CD8-positive, alpha-beta memory T cell (primary cell): ENCODE data around the gene PLPPR1. TPM values are rescaled to one million over a fixed set of nuclear protein-coding genes. Genes with fewer than 3 reads are reported as not detected.

ENCODE experiments used
- CTCF ChIA-PET: fragments of 350-600 bp; sonication (Branson Sonifier 250); formaldehyde crosslinking; loops from one replicate; lab custom pipeline; 2021; ENCODE audit warnings: antibody characterized with exemption; lab: Charles Lee
- POLR2A ChIA-PET: fragments of 350-600 bp; sonication (Branson Sonifier 250); formaldehyde crosslinking; loops from one replicate; lab custom pipeline; 2021; ENCODE audit warnings: antibody characterized with exemption; lab: Charles Lee
- DNase-seq, 5 donors: peaks; one replicate each; pipeline versions ENCODE4 v3.0.0 to v3.0.0-alpha.2; 2020 to 2022; ENCODE audit warnings: mixed read lengths in 1 of 5
- H3K27ac ChIP-seq: one replicate; pipeline ENCODE4 v1.7.0; 2013; ENCODE audit warnings: low read depth, mild to moderate bottlenecking, low read length, moderate library complexity
- H3K27me3 ChIP-seq: 2 replicates; pipeline ENCODE4 v1.7.0; 2013; ENCODE audit warnings: low read length, mild to moderate bottlenecking; ENCODE audit not compliant: insufficient read depth, poor library complexity, severe bottlenecking
- H3K36me3 ChIP-seq: 2 replicates; pipeline ENCODE4 v1.7.0; 2013; ENCODE audit warnings: mild to moderate bottlenecking, low read length, moderate library complexity; ENCODE audit not compliant: insufficient read depth
- H3K4me1 ChIP-seq: 2 replicates; pipeline ENCODE4 v1.7.0; 2013; ENCODE audit warnings: mild to moderate bottlenecking, low read length, moderate library complexity; ENCODE audit not compliant: insufficient read depth
- H3K4me3 ChIP-seq: 2 replicates; pipeline ENCODE4 v1.7.0; 2013; ENCODE audit warnings: mild to moderate bottlenecking, low read length
- H3K9me3 ChIP-seq: 2 replicates; pipeline ENCODE4 v1.7.0; 2013; ENCODE audit warnings: mild to moderate bottlenecking, low read length
- H3K27ac Mint-ChIP-seq, 8 donors: one replicate each; pipeline ENCODE4 v1.8.0; 2020 to 2021; ENCODE audit warnings: mixed read lengths in 8 of 8, mild to moderate bottlenecking in 6 of 8, inconsistent platforms in 3 of 8, moderate library complexity in 3 of 8
- H3K27me3 Mint-ChIP-seq, 2 donors: one replicate each; pipeline ENCODE4 v1.8.0; 2020 to 2021; ENCODE audit warnings: mixed read lengths in 2 of 2, mild to moderate bottlenecking in 1 of 2, moderate library complexity in 1 of 2
- H3K36me3 Mint-ChIP-seq, 3 donors: one replicate each; pipeline ENCODE4 v1.8.0; 2020 to 2021; ENCODE audit warnings: mixed read lengths in 3 of 3, inconsistent platforms in 1 of 3, mild to moderate bottlenecking in 1 of 3
- H3K4me1 Mint-ChIP-seq, 3 donors: one replicate each; pipeline ENCODE4 v1.8.0; 2020 to 2021; ENCODE audit warnings: mixed read lengths in 3 of 3, inconsistent platforms in 1 of 3, mild to moderate bottlenecking in 1 of 3
- H3K4me3 Mint-ChIP-seq, 7 donors: one replicate each; pipeline ENCODE4 v1.8.0; 2020 to 2021; ENCODE audit warnings: mixed read lengths in 7 of 7, mild to moderate bottlenecking in 6 of 7, moderate library complexity in 4 of 7, inconsistent platforms in 2 of 7
- H3K9me3 Mint-ChIP-seq, 5 donors: one replicate each; pipeline ENCODE4 v1.8.0; 2020 to 2022; ENCODE audit warnings: mixed read lengths in 5 of 5, mild to moderate bottlenecking in 3 of 5, moderate library complexity in 2 of 5, inconsistent platforms in 1 of 5
- polyA plus RNA-seq: library from polyadenylated mRNA; unstranded; fragments of 300-500 nt; fragmentation: Illumina TruSeq; gene quantifications from one replicate; pipeline ENCODE4 v1.2.3, GENCODE V29; 2021
- total RNA-seq, 2 experiments: library from RNA; stranded (reverse); gene quantifications; one replicate each; pipeline ENCODE4 v1.2.3, GENCODE V29; 2021

PLPPR1 gene
- total and polyA plus RNA-seq, 3 experiments from 2014 or later: not detected

- Histone ChIP-seq H3K4me1 (no peaks in the 10 kb centered on the region), H3K9me3 (no peaks in the 10 kb centered on the region), H3K27ac (no peak overlapping the region), H3K36me3 (no peaks in the 10 kb centered on the region), H3K27me3 (no peaks in the 10 kb centered on the region), H3K4me3 (no peak overlapping the region)
- Mint-ChIP-seq H3K9me3 (no peaks in the 10 kb centered on the region), H3K27ac (no peak overlapping the region), H3K4me3 (no peak overlapping the region), H3K4me1 (no peaks in the 10 kb centered on the region), H3K27me3 (peaks cover 5 to 18% of the 10 kb centered on the region in 2 donors), H3K36me3 (no peaks in the 10 kb centered on the region)
- DNase-seq: no peak
- POLR2A ChIA-PET: no interaction called here
- CTCF ChIA-PET: no interaction called here
Measured at GRCh38 chr9:101333490-101333889, 305.0 kb downstream of the PLPPR1 start.

DNA sequence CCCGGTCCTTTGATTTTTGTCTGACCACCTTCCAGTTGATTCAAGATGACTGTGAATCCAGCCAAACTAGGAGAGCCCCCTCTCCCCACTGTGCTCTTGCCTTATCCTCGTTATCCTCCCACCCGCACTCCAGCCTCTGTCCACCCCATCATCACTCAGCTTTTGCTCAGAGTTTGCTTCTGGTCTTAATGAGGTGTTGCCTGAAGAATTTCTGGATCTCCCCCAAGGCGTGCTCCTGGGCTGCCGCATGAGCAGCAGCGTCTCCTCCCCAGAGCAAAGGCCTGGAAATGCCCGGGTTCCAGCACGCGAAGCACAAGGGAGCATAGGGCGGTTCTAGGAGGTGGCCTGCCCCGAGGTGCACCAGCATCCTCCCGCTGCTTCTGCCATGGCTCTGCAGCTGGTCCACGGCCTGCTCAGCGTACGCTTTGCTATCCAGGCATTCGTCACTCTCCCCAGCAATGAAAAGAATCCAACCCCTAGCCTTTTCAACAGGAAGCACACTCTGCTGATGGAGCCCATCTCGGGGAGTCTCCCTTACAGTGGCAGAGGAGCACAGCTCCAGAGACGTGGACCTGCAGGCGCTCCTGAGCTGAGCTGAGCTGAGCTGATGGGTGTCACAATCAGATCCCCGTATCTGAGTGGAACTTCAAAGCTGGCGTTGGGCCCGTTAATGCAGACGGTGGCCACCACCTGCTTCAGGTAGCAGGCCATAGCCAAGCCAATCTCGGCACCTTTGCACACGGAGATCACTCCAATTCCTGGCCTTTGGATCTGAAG, 305.6 kb downstream of the PLPPR1 start:
- Histone ChIP-seq H3K4me1 (no peaks in the 10 kb centered on the region), H3K27me3 (no peaks in the 10 kb centered on the region), H3K36me3 (no peaks in the 10 kb centered on the region), H3K27ac (no peak overlapping the region), H3K4me3 (no peak overlapping the region), H3K9me3 (no peaks in the 10 kb centered on the region)
- H3K4me3 Mint-ChIP-seq: no peak overlapping the region
- H3K27ac Mint-ChIP-seq: no peak overlapping the region
- no peaks in the 10 kb centered on the region for H3K9me3 Mint-ChIP-seq
- ChIA-PET CTCF (no interaction called here), POLR2A (no interaction called here)
- no peaks in the 10 kb centered on the region for H3K36me3 Mint-ChIP-seq
- H3K27me3 Mint-ChIP-seq: peaks cover 6 to 16% of the 10 kb centered on the region in 2 donors
- H3K4me1 Mint-ChIP-seq: no peaks in the 10 kb centered on the region
- no peak for DNase-seq

DNA sequence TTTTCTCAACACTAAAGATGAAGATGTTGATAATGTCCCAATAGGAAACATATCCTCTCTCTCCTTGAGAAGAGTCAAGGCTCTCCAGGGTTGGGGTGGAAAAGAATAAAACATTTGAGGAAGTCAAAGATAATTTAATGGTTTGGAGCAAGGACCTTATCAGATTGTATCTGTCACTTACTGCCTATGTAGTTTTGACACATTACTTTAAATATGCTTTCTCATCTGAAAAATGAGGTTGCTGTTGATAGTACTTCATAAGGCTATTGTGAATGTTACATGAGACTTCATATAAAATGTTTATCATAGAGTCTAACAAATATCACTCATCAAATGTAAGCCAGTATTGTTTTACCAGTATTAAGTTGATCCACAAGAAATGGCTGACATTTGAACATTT, 307.6 kb downstream of the PLPPR1 start:
- H3K27ac Mint-ChIP-seq: no peak overlapping the region
- ChIA-PET CTCF (no interaction called here), POLR2A (no interaction called here)
- no peaks in the 10 kb centered on the region for H3K36me3 Mint-ChIP-seq
- H3K27me3 ChIP-seq: no peaks in the 10 kb centered on the region
- no peaks in the 10 kb centered on the region for H3K9me3 ChIP-seq
- no peak overlapping the region for H3K27ac ChIP-seq
- H3K4me3 ChIP-seq: no peak overlapping the region
- peaks cover 11 to 24% of the 10 kb centered on the region in 2 donors for H3K27me3 Mint-ChIP-seq
- no peaks in the 10 kb centered on the region for H3K4me1 ChIP-seq
- no peak overlapping the region for H3K4me3 Mint-ChIP-seq
- H3K36me3 ChIP-seq: no peaks in the 10 kb centered on the region
- H3K4me1 Mint-ChIP-seq: no peaks in the 10 kb centered on the region
- H3K9me3 Mint-ChIP-seq: no peaks in the 10 kb centered on the region
- DNase-seq: no peak

DNA sequence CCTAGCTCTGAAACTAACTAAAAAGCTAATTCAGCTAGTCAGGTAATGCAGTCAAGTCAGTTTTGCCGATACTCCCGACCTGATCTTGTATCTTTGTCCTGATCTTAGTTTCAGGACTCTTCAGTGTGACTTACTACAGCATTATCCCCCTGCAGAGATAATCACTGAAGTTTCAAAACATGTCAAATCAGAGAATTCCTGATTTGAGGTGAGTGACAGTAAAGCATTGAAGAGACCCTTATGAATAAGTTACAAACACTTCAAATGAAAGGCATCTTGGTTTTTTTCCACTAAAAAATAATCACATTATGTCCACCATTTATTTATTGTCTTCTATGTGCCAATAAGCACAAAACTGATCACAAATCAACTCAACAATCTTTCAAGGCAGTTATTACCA, 308.7 kb downstream of the PLPPR1 start:
- ChIA-PET CTCF (no interaction called here), POLR2A (no interaction called here)
- Mint-ChIP-seq H3K27me3 (peaks cover 11 to 33% of the 10 kb centered on the region in 2 donors), H3K4me3 (no peak overlapping the region), H3K4me1 (no peaks in the 10 kb centered on the region), H3K27ac (no peak overlapping the region), H3K9me3 (no peaks in the 10 kb centered on the region), H3K36me3 (no peaks in the 10 kb centered on the region)
- Histone ChIP-seq H3K9me3 (no peaks in the 10 kb centered on the region), H3K27me3 (no peaks in the 10 kb centered on the region), H3K27ac (no peak overlapping the region), H3K4me3 (no peak overlapping the region), H3K36me3 (no peaks in the 10 kb centered on the region), H3K4me1 (no peaks in the 10 kb centered on the region)
- no peak for DNase-seq

GRCh38 chr9:101341958-101342357, 313.4 kb downstream of the PLPPR1 start:
- Mint-ChIP-seq H3K27me3 (peaks cover 16 to 36% of the 10 kb centered on the region in 2 donors), H3K4me1 (no peaks in the 10 kb centered on the region)
- POLR2A ChIA-PET: no interaction called here

DNA sequence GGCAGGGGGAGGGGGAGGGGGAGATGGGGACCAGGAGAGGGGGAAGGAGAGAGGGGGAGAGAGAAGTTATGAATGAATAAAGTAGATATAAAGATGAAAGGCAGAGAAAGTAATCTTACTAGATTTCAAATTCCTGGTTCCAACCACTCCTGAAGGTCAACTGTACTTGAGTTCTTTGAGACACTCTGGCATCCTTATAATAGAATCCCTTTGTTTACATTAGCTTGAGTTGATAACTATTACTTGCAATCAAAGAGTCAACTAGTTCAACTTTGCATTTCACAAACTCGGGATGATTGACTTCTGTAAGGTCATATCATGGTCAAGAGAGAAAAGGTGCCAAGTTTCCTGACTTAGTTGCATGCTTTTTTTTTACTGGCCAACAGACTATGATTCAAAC, 314.1 kb downstream of the PLPPR1 start:
- CTCF ChIA-PET: no interaction called here

More at GRCh38 chr9:101341958-101342357, 313.4 kb downstream of the PLPPR1 start:
- DNase-seq: no peak
- Histone ChIP-seq H3K9me3 (no peaks in the 10 kb centered on the region), H3K4me1 (no peaks in the 10 kb centered on the region), H3K27me3 (no peaks in the 10 kb centered on the region), H3K27ac (no peak overlapping the region), H3K4me3 (no peak overlapping the region), H3K36me3 (no peaks in the 10 kb centered on the region)
- Mint-ChIP-seq H3K27ac (no peak overlapping the region), H3K4me3 (no peak overlapping the region), H3K9me3 (no peaks in the 10 kb centered on the region), H3K36me3 (no peaks in the 10 kb centered on the region)
- CTCF ChIA-PET: no interaction called here

DNA sequence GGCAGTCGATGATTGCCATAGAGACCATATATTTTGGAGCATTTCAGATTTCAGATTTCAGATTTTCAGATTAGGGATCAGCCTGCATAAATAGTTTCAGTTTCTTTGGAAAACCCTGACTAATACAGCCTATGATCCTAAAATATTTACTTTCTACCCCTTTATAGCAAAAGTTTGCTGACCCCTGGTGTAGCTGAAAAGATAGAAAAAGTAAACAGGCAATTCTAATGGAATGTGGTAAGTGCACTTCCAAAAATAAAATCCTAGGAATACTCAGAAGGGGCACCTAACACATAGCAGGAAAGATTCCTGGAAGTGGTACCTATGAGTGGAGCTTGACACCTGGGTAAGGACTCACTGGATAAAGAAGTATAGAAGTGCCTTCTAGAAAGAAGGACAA, 321.8 kb downstream of the PLPPR1 start:
- H3K36me3 Mint-ChIP-seq: no peaks in the 10 kb centered on the region
- DNase-seq: no peak
- H3K27me3 ChIP-seq: no peaks in the 10 kb centered on the region
- peaks cover 0 to 2% (median 0%) of the 10 kb centered on the region in 5 donors for H3K9me3 Mint-ChIP-seq
- ChIA-PET POLR2A (no interaction called here), CTCF (no interaction called here)
- no peak overlapping the region for H3K27ac ChIP-seq
- H3K9me3 ChIP-seq: no peaks in the 10 kb centered on the region
- H3K4me1 ChIP-seq: no peaks in the 10 kb centered on the region
- H3K27ac Mint-ChIP-seq: peak overlapping the region in 1 of 8 donors; percentile 46
- H3K4me3 ChIP-seq: no peak overlapping the region
- H3K36me3 ChIP-seq: no peaks in the 10 kb centered on the region
- no peaks in the 10 kb centered on the region for H3K4me1 Mint-ChIP-seq
- no peak overlapping the region for H3K4me3 Mint-ChIP-seq
- H3K27me3 Mint-ChIP-seq: peaks cover 11 to 14% of the 10 kb centered on the region in 2 donors

More for the DNA sequence above, 314.1 kb downstream of the PLPPR1 start:
- no peaks in the 10 kb centered on the region for H3K27me3 ChIP-seq
- H3K27ac Mint-ChIP-seq: no peak overlapping the region
- peaks cover 16 to 36% of the 10 kb centered on the region in 2 donors for H3K27me3 Mint-ChIP-seq
- no peak overlapping the region for H3K4me3 ChIP-seq
- no peaks in the 10 kb centered on the region for H3K9me3 ChIP-seq
- H3K4me3 Mint-ChIP-seq: no peak overlapping the region
- no peaks in the 10 kb centered on the region for H3K9me3 Mint-ChIP-seq
- no peak overlapping the region for H3K27ac ChIP-seq
- DNase-seq: no peak
- H3K36me3 ChIP-seq: no peaks in the 10 kb centered on the region
- H3K4me1 ChIP-seq: no peaks in the 10 kb centered on the region
- POLR2A ChIA-PET: no interaction called here
- H3K36me3 Mint-ChIP-seq: no peaks in the 10 kb centered on the region
- H3K4me1 Mint-ChIP-seq: no peaks in the 10 kb centered on the region

DNA sequence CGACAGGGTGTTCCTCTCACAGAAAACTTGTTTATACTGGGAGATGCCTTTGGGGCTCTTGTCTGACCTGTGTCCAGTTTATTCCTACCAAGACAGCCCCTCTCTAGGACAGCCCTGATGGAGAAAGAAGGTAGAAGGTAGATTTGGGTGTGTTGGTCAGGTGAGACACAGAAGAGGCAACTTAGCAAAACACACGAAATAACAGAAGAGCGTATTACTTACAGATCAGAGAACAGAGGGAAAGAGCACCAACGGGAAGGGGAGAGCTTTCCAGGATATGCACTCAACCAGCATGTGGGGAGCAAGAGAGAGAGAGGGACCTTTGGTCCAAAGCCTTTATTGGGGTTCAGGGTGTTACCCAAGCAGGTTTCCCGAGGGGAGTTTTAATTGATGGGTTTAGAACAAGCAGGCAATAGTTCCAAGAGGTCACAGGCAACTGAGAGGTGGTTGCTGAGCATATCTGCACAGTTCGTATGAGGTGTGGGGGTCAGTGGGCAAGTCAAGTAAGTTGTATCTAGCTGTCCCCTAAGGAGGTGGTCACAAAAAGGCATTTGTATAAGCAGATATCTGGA, 324.5 kb downstream of the PLPPR1 start:
- Mint-ChIP-seq H3K9me3 (peaks cover 0 to 3% (median 0%) of the 10 kb centered on the region in 5 donors), H3K4me3 (no peak overlapping the region)
- POLR2A ChIA-PET: no interaction called here

More for the DNA sequence above, 324.5 kb downstream of the PLPPR1 start:
- H3K27me3 Mint-ChIP-seq: peaks cover 8 to 9% of the 10 kb centered on the region in 2 donors
- H3K9me3 ChIP-seq: no peaks in the 10 kb centered on the region
- no peak for DNase-seq
- no peaks in the 10 kb centered on the region for H3K36me3 ChIP-seq
- H3K27ac ChIP-seq: no peak overlapping the region
- no peak overlapping the region for H3K4me3 ChIP-seq
- CTCF ChIA-PET: no interaction called here
- no peaks in the 10 kb centered on the region for H3K4me1 ChIP-seq
- H3K4me1 Mint-ChIP-seq: no peaks in the 10 kb centered on the region
- no peak overlapping the region for H3K27ac Mint-ChIP-seq
- H3K27me3 ChIP-seq: no peaks in the 10 kb centered on the region
- H3K36me3 Mint-ChIP-seq: no peaks in the 10 kb centered on the region
